Subcutaneous abdominal adipose tissue (tissue), 5 donors: ENCODE data around the gene GOLT1A.
A peak's percentile ranks its signal among the peaks of the same experiment; 100 is the strongest.

Experiments
- H3K27ac ChIP-seq: one replicate; pipeline ENCODE4 v1.7.0; 2013; ENCODE audit warnings: low read depth, mild to moderate bottlenecking, inconsistent platforms, low read length, moderate library complexity
- H3K27me3 ChIP-seq, 5 donors: one replicate each; pipeline ENCODE4 v1.7.0; 2013; ENCODE audit warnings: low read length in 5 of 5, inconsistent platforms in 1 of 5; ENCODE audit not compliant: control insufficient read depth in 5 of 5, insufficient read depth in 4 of 5
- H3K36me3 ChIP-seq, 5 donors: one replicate each; pipeline ENCODE4 v1.7.0; 2013; ENCODE audit warnings: low read length in 5 of 5; ENCODE audit not compliant: control insufficient read depth in 5 of 5, insufficient read depth in 5 of 5
- H3K4me1 ChIP-seq, 5 donors: one replicate each; pipeline ENCODE4 v1.7.0; 2013; ENCODE audit warnings: low read length in 5 of 5, mild to moderate bottlenecking in 3 of 5, moderate library complexity in 1 of 5; ENCODE audit not compliant: control insufficient read depth in 5 of 5, insufficient read depth in 5 of 5
- H3K4me3 ChIP-seq, 5 donors: one replicate each; pipeline ENCODE4 v1.7.0; 2013; ENCODE audit warnings: low read length in 5 of 5, low read depth in 1 of 5
- H3K9ac ChIP-seq, 5 donors: one replicate each; pipeline ENCODE4 v1.7.0; 2013; ENCODE audit warnings: low read length in 5 of 5, mild to moderate bottlenecking in 4 of 5, moderate library complexity in 3 of 5
- H3K9me3 ChIP-seq, 5 donors: one replicate each; pipeline ENCODE4 v1.7.0; 2013; ENCODE audit warnings: low read length in 5 of 5; ENCODE audit not compliant: control insufficient read depth in 5 of 5
- donor health status: healthy.
- donor health status: healthy.
- donor health status: healthy.
- donor health status: healthy.
- donor health status: healthy.

The GOLT1A gene

GRCh38 chr1:204194771-204195170, 19.0 kb downstream of the GOLT1A start:
- Histone ChIP-seq H3K36me3 (no peaks in the 10 kb centered on the region), H3K4me1 (peaks cover 0 to 22% (median 12%) of the 10 kb centered on the region in 5 donors), H3K9me3 (no peaks in the 10 kb centered on the region), H3K27me3 (peaks cover 0 to 36% (median 14%) of the 10 kb centered on the region in 5 donors), H3K27ac (no peak overlapping the region), H3K9ac (no peak overlapping the region), H3K4me3 (no peak overlapping the region)

GRCh38 chr1:204194080-204194479, 19.7 kb downstream of the GOLT1A start:
- Histone ChIP-seq H3K4me3 (no peak overlapping the region), H3K27ac (no peak overlapping the region), H3K9me3 (no peaks in the 10 kb centered on the region), H3K27me3 (peaks cover 0 to 41% (median 19%) of the 10 kb centered on the region in 5 donors), H3K9ac (no peak overlapping the region), H3K36me3 (no peaks in the 10 kb centered on the region), H3K4me1 (peaks cover 0 to 18% (median 12%) of the 10 kb centered on the region in 5 donors)

DNA sequence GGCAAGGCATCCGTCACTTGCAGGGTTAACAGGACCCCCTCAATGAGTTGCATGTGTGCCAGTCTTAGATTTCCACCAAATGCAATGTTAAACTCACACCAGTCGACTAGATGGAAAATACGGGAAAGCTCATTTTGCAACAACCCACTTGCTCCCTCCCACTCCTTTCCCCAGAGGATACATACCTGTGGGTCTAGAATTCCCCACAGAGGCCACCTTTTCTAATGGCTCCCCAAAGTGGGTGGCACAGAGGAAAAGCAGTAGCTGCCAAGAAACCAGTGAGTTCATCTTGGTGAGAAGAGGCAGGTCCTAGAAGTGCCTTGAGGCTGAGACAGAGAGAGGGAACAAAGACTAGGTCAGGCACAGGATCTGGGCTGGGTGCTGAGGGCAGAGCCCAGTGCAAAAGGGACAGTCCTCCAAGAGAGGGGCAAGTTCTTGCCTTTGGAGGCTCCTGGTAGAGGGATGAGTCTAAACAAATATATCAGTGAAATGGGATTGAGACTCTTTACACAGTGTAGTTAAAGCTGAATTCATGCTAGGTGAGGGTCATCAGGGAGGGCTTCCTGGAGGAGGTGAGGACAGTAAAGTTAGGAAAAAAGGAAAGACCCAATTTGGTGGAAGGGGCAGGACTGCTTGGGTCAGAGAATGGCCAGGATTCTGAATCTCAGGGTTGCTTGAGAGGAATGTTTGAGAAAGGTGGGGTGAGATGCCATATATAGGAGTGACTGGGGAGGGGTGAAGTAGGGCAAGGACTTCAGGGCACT, 21.0 kb downstream of the GOLT1A start:
- Histone ChIP-seq H3K36me3 (no peaks in the 10 kb centered on the region), H3K4me3 (no peak overlapping the region), H3K27me3 (peaks cover 7 to 54% (median 26%) of the 10 kb centered on the region in 5 donors), H3K9me3 (no peaks in the 10 kb centered on the region), H3K27ac (no peak overlapping the region), H3K9ac (no peak overlapping the region), H3K4me1 (peaks cover 0 to 9% (median 4%) of the 10 kb centered on the region in 5 donors)

DNA sequence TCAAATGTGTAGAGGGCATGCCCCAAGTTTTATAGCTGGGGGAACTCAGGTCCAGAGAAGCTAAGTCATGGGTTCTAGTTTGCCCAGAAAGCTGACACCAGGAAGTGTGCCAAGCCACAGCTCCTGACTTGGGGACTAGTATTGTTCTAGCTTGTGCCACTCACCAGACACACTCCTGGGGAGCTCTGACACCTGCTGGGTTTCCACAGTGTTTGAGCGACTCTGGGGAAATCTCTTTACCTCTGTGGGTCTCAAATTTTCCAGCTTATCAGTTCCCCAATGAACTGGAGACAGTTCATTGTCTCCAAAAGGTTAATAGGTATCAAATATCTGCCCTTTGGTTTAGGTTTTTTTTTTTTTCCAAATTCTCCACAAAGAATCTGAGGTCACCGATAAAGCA, 21.7 kb downstream of the GOLT1A start:
- no peak overlapping the region for H3K27ac ChIP-seq
- H3K27me3 ChIP-seq: peaks cover 7 to 57% (median 31%) of the 10 kb centered on the region in 5 donors
- H3K4me1 ChIP-seq: peaks cover 0 to 9% (median 4%) of the 10 kb centered on the region in 5 donors

DNA sequence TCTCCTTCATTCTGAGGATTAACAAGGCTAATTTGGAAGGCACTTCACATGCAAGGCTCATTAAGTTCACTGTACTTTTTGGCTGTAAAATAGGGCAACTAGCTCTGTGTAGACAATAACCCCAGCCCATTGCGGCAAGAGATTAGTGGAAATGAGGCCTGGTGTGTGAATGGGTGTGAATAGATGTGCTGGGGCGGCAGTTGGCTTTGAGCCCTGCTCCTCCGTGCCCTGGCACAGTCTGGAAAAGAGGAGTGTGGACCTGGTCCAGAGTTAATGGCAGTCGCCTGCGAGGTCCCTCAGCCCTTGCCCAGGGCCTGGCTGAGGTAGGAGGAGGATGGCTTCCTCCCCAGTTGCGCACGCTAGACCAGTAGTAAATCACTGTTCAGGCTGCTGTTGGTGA, 22.3 kb downstream of the GOLT1A start:
- Histone ChIP-seq H3K9ac (no peak overlapping the region), H3K4me3 (no peak overlapping the region), H3K4me1 (peaks cover 0 to 9% (median 4%) of the 10 kb centered on the region in 5 donors), H3K36me3 (no peaks in the 10 kb centered on the region), H3K27ac (no peak overlapping the region), H3K9me3 (no peaks in the 10 kb centered on the region), H3K27me3 (peaks cover 7 to 57% (median 32%) of the 10 kb centered on the region in 5 donors)

More for the DNA sequence above, 21.7 kb downstream of the GOLT1A start:
- H3K9me3 ChIP-seq: no peaks in the 10 kb centered on the region
- no peaks in the 10 kb centered on the region for H3K36me3 ChIP-seq
- no peak overlapping the region for H3K9ac ChIP-seq
- no peak overlapping the region for H3K4me3 ChIP-seq

- Histone ChIP-seq H3K27me3 (peaks cover 7 to 52% (median 25%) of the 10 kb centered on the region in 5 donors), H3K27ac (no peak overlapping the region), H3K4me1 (peaks cover 0 to 9% (median 4%) of the 10 kb centered on the region in 5 donors), H3K4me3 (peak overlapping the region in 2 of 5 donors; percentile 11 to 48), H3K9me3 (no peaks in the 10 kb centered on the region), H3K9ac (no peak overlapping the region), H3K36me3 (no peaks in the 10 kb centered on the region)
Observed at GRCh38 chr1:204190212-204191211, 23.3 kb downstream of the GOLT1A start.

DNA sequence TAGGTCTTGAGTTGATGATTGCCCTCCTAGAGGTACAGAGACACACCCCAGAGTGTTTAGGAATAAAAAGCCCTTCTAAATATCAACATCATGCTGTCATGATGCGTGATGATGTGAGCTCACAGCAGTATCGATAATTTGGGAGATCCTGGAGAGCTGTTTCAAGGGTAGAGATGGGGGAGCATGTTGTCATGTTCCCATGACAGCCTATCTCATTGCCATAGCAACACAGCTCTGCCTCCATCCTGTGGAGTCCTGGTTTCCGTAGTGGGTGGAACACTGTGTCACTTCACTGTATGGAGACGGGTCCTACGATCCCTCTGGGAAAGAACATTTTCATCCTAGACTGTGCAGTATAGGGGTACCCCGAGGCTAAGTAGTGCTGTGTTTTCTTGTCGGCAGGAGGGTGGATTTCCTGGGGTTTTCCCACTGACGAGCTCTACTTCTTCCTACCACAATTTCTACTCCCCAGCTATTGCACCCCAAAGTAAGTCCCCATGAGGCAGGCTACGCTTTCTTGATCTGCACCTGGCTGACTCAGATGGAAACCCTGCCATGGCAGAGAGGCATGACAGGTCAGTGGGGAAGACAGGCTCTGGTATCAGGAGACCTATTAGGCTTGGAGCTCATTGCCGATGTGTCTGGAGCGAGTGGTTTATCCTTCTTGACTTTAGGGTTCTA, 24.7 kb downstream of the GOLT1A start:
- H3K4me1 ChIP-seq: peaks cover 0 to 9% (median 4%) of the 10 kb centered on the region in 5 donors
- H3K36me3 ChIP-seq: no peaks in the 10 kb centered on the region
- no peaks in the 10 kb centered on the region for H3K9me3 ChIP-seq
- no peak overlapping the region for H3K9ac ChIP-seq
- no peak overlapping the region for H3K27ac ChIP-seq
- H3K4me3 ChIP-seq: no peak overlapping the region
- peaks cover 7 to 45% (median 21%) of the 10 kb centered on the region in 5 donors for H3K27me3 ChIP-seq

DNA sequence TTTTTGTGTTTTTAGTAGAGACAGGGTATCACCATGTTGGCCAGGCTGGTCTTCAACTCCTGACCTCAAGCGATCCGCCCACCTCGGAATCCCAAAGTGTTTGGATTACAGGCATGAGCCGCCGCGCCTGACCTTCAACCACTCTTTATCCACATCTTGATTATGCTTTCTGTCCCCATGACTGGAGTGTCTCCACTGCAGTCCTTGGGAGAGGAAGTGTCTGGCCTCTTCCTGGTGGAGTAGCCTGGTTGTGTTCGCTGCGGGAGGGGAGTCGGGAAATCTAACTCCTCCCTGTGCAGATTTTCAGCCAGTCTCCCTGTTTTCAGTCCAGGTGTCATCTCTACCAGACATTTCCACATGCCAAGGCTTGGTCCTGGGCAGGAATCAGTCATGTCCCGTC, 27.2 kb downstream of the GOLT1A start:
- Histone ChIP-seq H3K27ac (no peak overlapping the region), H3K4me3 (no peak overlapping the region), H3K36me3 (no peaks in the 10 kb centered on the region), H3K9ac (no peak overlapping the region), H3K27me3 (peaks cover 7 to 35% (median 21%) of the 10 kb centered on the region in 5 donors), H3K4me1 (peaks cover 0 to 9% (median 4%) of the 10 kb centered on the region in 5 donors), H3K9me3 (no peaks in the 10 kb centered on the region)

GRCh38 chr1:204181116-204181515, 32.7 kb downstream of the GOLT1A start:
- Histone ChIP-seq H3K27ac (no peak overlapping the region), H3K36me3 (no peaks in the 10 kb centered on the region), H3K9ac (no peak overlapping the region), H3K27me3 (peaks cover 0 to 19% (median 12%) of the 10 kb centered on the region in 5 donors), H3K9me3 (no peaks in the 10 kb centered on the region), H3K4me1 (no peaks in the 10 kb centered on the region), H3K4me3 (no peak overlapping the region)
